GM11168 (cell line): ENCODE results near the gene TCF7L2.

ENCODE experiments used
- in situ Hi-C: fragments of 300-500 bp; cut with MboI; formaldehyde crosslinking; loops from one replicate; pipeline ENCODE4 v1.12.0; 2022; ENCODE audit warnings: low sequenced_read_pairs; ENCODE audit not compliant: unreplicated experiment

The TCF7L2 gene

DNA sequence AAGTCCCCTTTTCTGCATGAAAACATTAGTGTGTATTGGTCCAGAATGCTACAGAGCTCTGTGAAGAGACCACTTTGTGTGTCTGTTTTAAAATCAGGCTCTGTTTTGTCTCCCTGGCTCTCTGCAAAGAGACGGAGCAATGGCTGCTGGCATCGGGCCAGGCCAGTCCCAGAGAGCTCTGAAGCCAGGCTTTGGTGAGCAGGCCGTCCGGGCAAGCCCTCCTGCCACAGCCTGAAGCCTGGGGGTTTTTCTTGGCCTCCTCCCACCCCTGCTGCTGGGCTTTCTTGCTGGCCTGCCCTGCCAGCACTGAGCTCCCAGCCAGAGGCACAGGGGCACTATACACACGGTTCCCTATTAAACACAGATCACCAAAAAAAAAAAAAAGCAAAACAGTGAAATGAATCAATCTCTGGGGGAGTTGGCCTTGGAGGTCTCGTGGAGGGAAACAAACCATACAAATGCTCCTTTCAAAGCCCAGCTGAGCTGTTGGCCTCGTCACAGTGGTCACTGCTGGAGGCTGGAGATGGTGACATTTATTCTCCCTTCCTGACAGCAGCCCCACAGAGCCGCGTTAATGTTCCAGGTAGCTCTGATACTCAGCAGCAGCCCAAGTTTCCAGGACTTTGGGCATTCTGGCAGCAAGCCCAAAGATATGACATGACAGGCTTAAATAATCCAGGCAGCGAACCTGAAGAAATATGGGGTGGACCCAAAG, 237.2 kb downstream of the TCF7L2 start:
- in situ Hi-C loops: no loop called here

GRCh38 chr10:113199459-113199858, 249.4 kb downstream of the TCF7L2 start:
- in situ Hi-C loops: no loop called here

DNA sequence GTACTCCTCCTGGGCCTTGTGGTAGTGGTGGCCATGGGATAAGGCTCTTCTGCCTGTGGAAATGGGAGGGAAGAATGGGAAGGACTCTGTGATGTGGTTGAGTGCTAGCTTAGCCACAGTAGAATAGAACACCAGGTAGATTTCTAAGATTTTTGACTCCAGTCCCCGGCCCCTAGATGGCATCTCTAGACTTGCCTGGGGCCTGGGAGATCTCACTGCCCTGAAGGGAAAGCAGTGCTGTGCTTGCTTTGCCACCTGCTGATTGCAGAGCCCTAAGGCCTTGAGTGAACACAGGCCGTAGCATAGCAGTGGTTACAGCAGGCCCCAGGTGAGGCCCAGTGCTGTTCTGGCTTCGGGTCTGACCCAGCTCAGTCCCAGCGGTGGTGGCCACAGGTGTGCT, 252.0 kb downstream of the TCF7L2 start:
- in situ Hi-C loops: no loop called here

- in situ Hi-C loops: no loop called here
These were observed 257.9 kb downstream of the TCF7L2 start for GRCh38 chr10:113207924-113208323.

GRCh38 chr10:113213035-113213434, 263.0 kb downstream of the TCF7L2 start:
- in situ Hi-C loops: no loop called here

GRCh38 chr10:113214331-113214730, 264.3 kb downstream of the TCF7L2 start:
- in situ Hi-C loops: no loop called here

- in situ Hi-C loops: no loop called here
These were observed 266.1 kb downstream of the TCF7L2 start for GRCh38 chr10:113216102-113216501.
